COLO668 (cell line): ENCODE data around the gene RAB11FIP4.

Source experiments
- DNase-seq: peaks from one replicate; lab custom pipeline; 2025; ENCODE audit not compliant: unreplicated experiment; lab: John Stamatoyannopoulos, UW

RAB11FIP4 gene

GRCh38 chr17:31405890-31406371 lies 14.5 kb downstream of the RAB11FIP4 start:
- DNase-seq = no peak

- no peak for DNase-seq
Observed at GRCh38 chr17:31408586-31408985, 17.1 kb downstream of the RAB11FIP4 start.

GRCh38 chr17:31411707-31412285 lies 20.3 kb downstream of the RAB11FIP4 start:
- no peak for DNase-seq

- DNase-seq = no peak
Observed at GRCh38 chr17:31412511-31412910, 21.0 kb downstream of the RAB11FIP4 start.

- no peak for DNase-seq
Observed at GRCh38 chr17:31413081-31413799, 21.8 kb downstream of the RAB11FIP4 start.

- DNase-seq = no peak
Observed at GRCh38 chr17:31413874-31414549, 22.5 kb downstream of the RAB11FIP4 start.

- no peak for DNase-seq
Observed at GRCh38 chr17:31414550-31414918, 23.1 kb downstream of the RAB11FIP4 start.

- no peak for DNase-seq
Observed at GRCh38 chr17:31415004-31415454, 23.6 kb downstream of the RAB11FIP4 start.

- DNase-seq = no peak
Observed at GRCh38 chr17:31415640-31416502, 24.4 kb downstream of the RAB11FIP4 start.

- DNase-seq = no peak
Observed at GRCh38 chr17:31416503-31416923, 25.0 kb downstream of the RAB11FIP4 start.

- DNase-seq = no peak
Observed at GRCh38 chr17:31417051-31417792, 25.7 kb downstream of the RAB11FIP4 start.

GRCh38 chr17:31418773-31419350 lies 27.4 kb downstream of the RAB11FIP4 start:
- DNase-seq = no peak

GRCh38 chr17:31422443-31422842 lies 31.0 kb downstream of the RAB11FIP4 start:
- DNase-seq = no peak

- DNase-seq = no peak
Observed at GRCh38 chr17:31424944-31425281, 33.4 kb downstream of the RAB11FIP4 start.

- peak; percentile 23 for DNase-seq
Observed at GRCh38 chr17:31425282-31426040, 34.0 kb downstream of the RAB11FIP4 start.

GRCh38 chr17:31427684-31428083 lies 36.2 kb downstream of the RAB11FIP4 start:
- no peak for DNase-seq

- no peak for DNase-seq
Observed at GRCh38 chr17:31428111-31428510, 36.6 kb downstream of the RAB11FIP4 start.

GRCh38 chr17:31428512-31428911 lies 37.0 kb downstream of the RAB11FIP4 start:
- DNase-seq = no peak

- DNase-seq = no peak
Observed at GRCh38 chr17:31431098-31431851, 39.8 kb downstream of the RAB11FIP4 start.
